HL-60 (cell line): Measurements from ENCODE around the gene SNX9.

Experiments used
- DNase-seq, 2 experiments: peaks; one replicate each; pipeline ENCODE4 v3.0.0-alpha.2; 2010 to 2020; ENCODE audit warnings: low read depth in 1 of 2, low spot score in 1 of 2
- H3K27ac ChIP-seq: fragments of 250-450 bp; sonication (Bioruptor Pico); replicated peaks from 2 replicates; pipeline ENCODE4 v1.5.1; 2020; ENCODE audit warnings: mild to moderate bottlenecking, moderate library complexity
- H3K27me3 ChIP-seq: fragments of 250-450 bp; sonication (Bioruptor Pico); 2 replicates; pipeline ENCODE4 v1.5.1; 2021; ENCODE audit warnings: mild to moderate bottlenecking, moderate library complexity; ENCODE audit not compliant: insufficient read depth, poor library complexity, severe bottlenecking
- H3K4me3 ChIP-seq: replicated peaks from 2 replicates; pipeline ENCODE4 v1.5.1; 2011; ENCODE audit warnings: mild to moderate bottlenecking, control low read depth, low read length; ENCODE audit not compliant: insufficient read depth
- CTCF ChIP-seq: IDR thresholded peaks from one replicate; pipeline ENCODE4 v1.5.1; 2011; ENCODE audit warnings: low read length, control low read depth, inconsistent platforms; ENCODE audit not compliant: insufficient read depth
- GABPA ChIP-seq: IDR thresholded peaks from 2 replicates; pipeline ENCODE4 v1.6.1; 2012; ENCODE audit warnings: low read depth
- POLR2AphosphoS5 ChIP-seq: IDR thresholded peaks from 2 replicates; pipeline ENCODE4 v1.6.1; 2012; ENCODE audit warnings: low read depth
- REST ChIP-seq: IDR thresholded peaks from 2 replicates; pipeline ENCODE4 v1.6.1; 2012; ENCODE audit warnings: low read depth; ENCODE audit not compliant: insufficient replicate concordance
- SPI1 ChIP-seq: IDR thresholded peaks from 2 replicates; pipeline ENCODE4 v1.6.1; 2012; ENCODE audit warnings: low read depth, mild to moderate bottlenecking, borderline replicate concordance

SNX9 gene

GRCh38 chr6:157990321-157991066 lies 167.4 kb downstream of the SNX9 start:
- TF ChIP-seq CTCF, result no peak
- TF ChIP-seq REST, result no peak
- TF ChIP-seq SPI1, result no peak
- no peak for TF ChIP-seq GABPA
- no peak for TF ChIP-seq POLR2AphosphoS5
- Histone ChIP-seq H3K4me3 (no peak overlapping the region), H3K27ac (no peak overlapping the region), H3K27me3 (no peaks in the 10 kb centered on the region)
- peak in 1 of 2 experiments; percentile 17 for DNase-seq

GRCh38 chr6:157991067-157991432 lies 168.0 kb downstream of the SNX9 start:
- no peak overlapping the region for H3K27ac ChIP-seq
- TF ChIP-seq POLR2AphosphoS5 (no peak), SPI1 (no peak), REST (no peak), CTCF (no peak), GABPA (no peak)
- H3K4me3 ChIP-seq, result no peak overlapping the region
- H3K27me3 ChIP-seq, result no peaks in the 10 kb centered on the region
- DNase-seq, result no peak

GRCh38 chr6:157993076-157993475 lies 170.0 kb downstream of the SNX9 start:
- TF ChIP-seq POLR2AphosphoS5 (no peak), CTCF (no peak), SPI1 (no peak), GABPA (no peak), REST (no peak)
- no peak overlapping the region for H3K27ac ChIP-seq

More at GRCh38 chr6:157993076-157993475, 170.0 kb downstream of the SNX9 start:
- DNase-seq, result no peak
- Histone ChIP-seq H3K27me3 (no peaks in the 10 kb centered on the region), H3K4me3 (no peak overlapping the region)
